HFFc6 (cell line): ENCODE measurements around the gene P2RX7. TPM values are rescaled to one million over a fixed set of nuclear protein-coding genes. Genes with fewer than 3 reads are reported as not detected.
"Not testable (repeated sequence)": the region's sequence is repeated elsewhere in the genome, so short reads cannot be mapped to it uniquely, and the experiment has no call there.

Source experiments
- DNase-seq: peaks from one replicate; pipeline ENCODE4 v3.0.0-alpha.2; 2018
- H3K27ac Mint-ChIP-seq: 2 replicates; pipeline ENCODE4 v1.8.0; 2020; ENCODE audit warnings: mild to moderate bottlenecking, mixed read lengths
- H3K27me3 Mint-ChIP-seq: 2 replicates; pipeline ENCODE4 v1.8.0; 2021; ENCODE audit warnings: mild to moderate bottlenecking, moderate library complexity, mixed read lengths; ENCODE audit not compliant: insufficient read depth
- H3K36me3 Mint-ChIP-seq: 2 replicates; pipeline ENCODE4 v1.8.0; 2021; ENCODE audit warnings: low read depth, mixed read lengths
- H3K4me1 Mint-ChIP-seq: 2 replicates; pipeline ENCODE4 v1.8.0; 2020; ENCODE audit warnings: low read depth, mixed read lengths
- H3K4me3 Mint-ChIP-seq: 2 replicates; pipeline ENCODE4 v1.8.0; 2020; ENCODE audit warnings: mild to moderate bottlenecking, moderate library complexity, mixed read lengths
- H3K9me3 Mint-ChIP-seq: 2 replicates; pipeline ENCODE4 v1.8.0; 2020; ENCODE audit warnings: mild to moderate bottlenecking, mixed read lengths
- total RNA-seq, 6 experiments: library from RNA; stranded (reverse); fragmentation: NEBNext Ultra II Directional; extraction: Animal tissue kit (Norgen Biotek cat#: 25700); gene quantifications; 2 replicates in 1 of 6; 3 replicates in 5 of 6; pipeline ENCODE4 v1.2.3, GENCODE V29; 2021
- TF ChIP-seq, protein P1 (sequence below): fragments of 200-600 bp; sonication (generic); IDR thresholded peaks from 2 replicates; pipeline ENCODE4 v1.5.0; 2021; ENCODE audit warnings: antibody characterized with exemption, mild to moderate bottlenecking

P2RX7 gene
- total RNA-seq, 6 experiments from 2014 or later = 0.17 to 0.32 (median 0.24) TPM

DNA sequence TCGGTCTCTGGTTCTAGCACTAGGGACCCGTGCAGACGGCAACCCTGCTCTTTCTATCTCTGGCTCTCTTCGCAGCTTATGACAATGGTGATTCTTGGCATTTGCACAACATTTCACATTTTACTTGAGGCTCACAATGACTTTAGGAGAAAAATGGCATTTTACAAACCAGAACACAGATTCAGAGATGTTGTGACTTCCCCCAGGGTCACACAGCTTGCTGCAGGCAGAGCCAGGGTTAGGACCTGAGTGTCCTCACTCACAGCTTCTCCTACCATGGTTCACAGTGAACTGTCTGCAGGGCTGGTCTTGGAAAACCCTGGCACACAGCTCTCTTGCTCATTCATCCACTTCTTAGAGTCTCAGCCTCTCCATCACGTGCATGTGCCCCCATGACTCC lies 23.7 kb downstream of the P2RX7 start:
- H3K27ac Mint-ChIP-seq = no peak overlapping the region
- peaks cover 11% of the 10 kb centered on the region for H3K36me3 Mint-ChIP-seq
- H3K4me3 Mint-ChIP-seq = no peak overlapping the region
- H3K9me3 Mint-ChIP-seq = peaks cover 11% of the 10 kb centered on the region
- H3K4me1 Mint-ChIP-seq = no peaks in the 10 kb centered on the region
- no peak for DNase-seq
- H3K27me3 Mint-ChIP-seq = peaks cover 43% of the 10 kb centered on the region
- TF ChIP-seq, protein P1, sequence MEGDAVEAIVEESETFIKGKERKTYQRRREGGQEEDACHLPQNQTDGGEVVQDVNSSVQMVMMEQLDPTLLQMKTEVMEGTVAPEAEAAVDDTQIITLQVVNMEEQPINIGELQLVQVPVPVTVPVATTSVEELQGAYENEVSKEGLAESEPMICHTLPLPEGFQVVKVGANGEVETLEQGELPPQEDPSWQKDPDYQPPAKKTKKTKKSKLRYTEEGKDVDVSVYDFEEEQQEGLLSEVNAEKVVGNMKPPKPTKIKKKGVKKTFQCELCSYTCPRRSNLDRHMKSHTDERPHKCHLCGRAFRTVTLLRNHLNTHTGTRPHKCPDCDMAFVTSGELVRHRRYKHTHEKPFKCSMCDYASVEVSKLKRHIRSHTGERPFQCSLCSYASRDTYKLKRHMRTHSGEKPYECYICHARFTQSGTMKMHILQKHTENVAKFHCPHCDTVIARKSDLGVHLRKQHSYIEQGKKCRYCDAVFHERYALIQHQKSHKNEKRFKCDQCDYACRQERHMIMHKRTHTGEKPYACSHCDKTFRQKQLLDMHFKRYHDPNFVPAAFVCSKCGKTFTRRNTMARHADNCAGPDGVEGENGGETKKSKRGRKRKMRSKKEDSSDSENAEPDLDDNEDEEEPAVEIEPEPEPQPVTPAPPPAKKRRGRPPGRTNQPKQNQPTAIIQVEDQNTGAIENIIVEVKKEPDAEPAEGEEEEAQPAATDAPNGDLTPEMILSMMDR = no peak

DNA sequence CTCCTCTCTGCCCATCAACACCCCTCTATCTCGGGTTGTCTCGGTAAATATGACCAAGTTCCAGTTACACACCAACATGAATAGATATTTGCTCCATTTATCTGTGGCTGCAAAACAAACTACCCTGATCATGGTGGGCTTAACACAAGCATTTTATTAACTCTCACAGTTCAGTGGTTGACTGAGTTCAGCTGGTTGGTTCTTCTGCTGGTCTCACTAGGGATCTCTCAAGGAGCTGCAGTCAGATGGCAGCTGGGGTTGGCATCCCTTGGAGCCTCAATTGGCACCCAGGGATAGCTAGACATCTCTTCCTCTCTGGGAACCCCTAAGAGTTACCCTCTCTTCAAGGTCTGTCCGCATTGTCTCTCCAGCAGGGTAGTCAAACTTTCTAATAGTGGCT lies 25.4 kb downstream of the P2RX7 start:
- Mint-ChIP-seq H3K4me1 (no peaks in the 10 kb centered on the region), H3K36me3 (peaks cover 11% of the 10 kb centered on the region), H3K27me3 (peaks cover 42% of the 10 kb centered on the region), H3K9me3 (peaks cover 11% of the 10 kb centered on the region), H3K4me3 (no peak overlapping the region), H3K27ac (no peak overlapping the region)
- no peak for DNase-seq
- TF ChIP-seq, protein P1 = no peak

DNA sequence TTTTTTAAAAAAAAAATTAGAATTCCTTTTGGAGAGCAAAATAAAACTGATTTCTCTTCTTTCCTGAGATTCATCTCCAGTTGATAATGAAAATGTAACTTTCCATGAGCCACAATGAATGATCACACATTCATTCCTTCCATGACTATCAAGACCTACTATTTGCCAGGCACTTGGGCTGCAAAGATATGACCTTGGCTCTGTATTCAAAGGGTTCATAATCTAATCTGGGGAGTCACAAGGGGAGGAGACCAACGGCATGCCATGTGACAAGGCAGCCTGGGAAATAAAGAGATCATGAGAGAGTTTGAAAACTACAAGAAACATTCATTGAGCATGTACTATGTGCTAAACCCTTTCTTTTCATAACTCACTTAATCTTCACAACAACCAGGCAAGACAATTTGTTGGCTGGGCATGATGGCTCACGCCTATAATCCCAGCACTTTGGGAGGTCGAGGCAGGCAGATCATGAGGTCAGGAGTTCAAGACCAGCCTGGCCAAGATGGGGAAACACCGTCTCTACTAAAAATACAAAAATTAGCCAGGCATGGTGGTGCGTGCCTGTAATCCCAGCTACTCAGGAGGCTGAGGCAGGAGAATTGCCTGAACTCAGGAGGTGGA lies 26.2 kb downstream of the P2RX7 start:
- Mint-ChIP-seq H3K36me3 (peaks cover 11% of the 10 kb centered on the region), H3K27me3 (peaks cover 39% of the 10 kb centered on the region), H3K9me3 (peaks cover 11% of the 10 kb centered on the region)
- not testable (repeated sequence) for DNase-seq, H3K27ac Mint-ChIP-seq, H3K4me1 Mint-ChIP-seq, H3K4me3 Mint-ChIP-seq

DNA sequence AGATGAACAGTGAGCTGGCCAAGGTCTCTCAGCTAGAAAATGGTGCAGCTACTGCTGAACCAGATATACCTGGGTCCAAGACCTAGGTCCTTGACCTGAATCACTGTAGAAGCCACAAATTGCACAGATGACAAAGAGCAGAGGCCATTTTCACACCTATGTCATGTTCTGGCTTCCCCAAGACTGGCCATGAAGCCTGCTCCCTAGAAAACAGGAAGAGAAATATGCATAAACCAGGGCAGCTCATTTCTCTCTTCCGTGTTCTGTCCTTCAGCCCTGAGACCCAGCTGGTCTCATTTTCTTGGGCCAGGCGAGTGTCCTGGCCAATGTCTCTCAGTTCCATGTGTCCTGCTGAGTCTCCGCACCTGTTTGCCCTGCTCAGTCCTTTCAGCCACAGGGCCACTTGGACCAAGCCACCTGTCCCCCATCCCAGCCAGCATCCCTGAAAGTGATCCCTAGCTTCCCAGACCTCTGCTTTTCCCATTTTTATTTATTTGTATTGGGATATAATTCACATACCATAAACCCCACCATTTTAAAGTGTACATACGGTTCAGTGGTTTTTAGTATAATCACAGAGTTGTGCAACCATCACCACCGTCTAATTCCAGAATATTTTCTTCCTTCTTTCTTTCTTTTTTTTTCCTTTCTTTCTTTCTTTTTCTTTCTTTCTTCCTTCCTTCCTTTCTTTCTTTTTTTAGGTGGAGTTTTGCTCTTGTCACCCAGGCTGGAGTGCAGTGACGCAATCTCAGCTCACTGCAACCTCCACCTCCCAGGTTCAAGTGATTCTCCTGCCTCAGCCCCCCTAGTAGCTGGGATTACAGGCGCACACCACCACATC lies 27.0 kb downstream of the P2RX7 start:
- H3K9me3 Mint-ChIP-seq = peaks cover 11% of the 10 kb centered on the region
- H3K4me1 Mint-ChIP-seq = no peaks in the 10 kb centered on the region
- H3K27ac Mint-ChIP-seq = no peak overlapping the region
- no peak overlapping the region for H3K4me3 Mint-ChIP-seq
- H3K27me3 Mint-ChIP-seq = peaks cover 35% of the 10 kb centered on the region
- H3K36me3 Mint-ChIP-seq = peaks cover 11% of the 10 kb centered on the region
- no peak for DNase-seq
- TF ChIP-seq, protein P1 = no peak

DNA sequence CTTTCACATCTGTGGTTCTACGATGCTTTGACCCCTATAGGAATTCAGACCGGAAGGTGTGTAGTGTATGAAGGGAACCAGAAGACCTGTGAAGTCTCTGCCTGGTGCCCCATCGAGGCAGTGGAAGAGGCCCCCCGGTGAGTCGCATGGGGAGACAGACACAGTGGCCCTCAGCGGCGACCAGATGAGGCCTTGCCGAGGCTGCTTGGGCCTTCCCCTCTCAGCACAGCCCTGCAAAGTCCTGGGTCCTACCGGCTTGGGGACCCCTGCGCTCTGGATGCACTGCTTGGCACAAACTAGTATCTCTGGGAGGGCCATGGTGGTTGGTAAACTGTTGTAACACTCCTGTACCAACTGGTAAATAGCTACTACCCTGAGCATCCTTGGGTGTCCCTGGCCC lies 29.7 kb downstream of the P2RX7 start:
- Mint-ChIP-seq H3K9me3 (peaks cover 11% of the 10 kb centered on the region), H3K27me3 (peaks cover 25% of the 10 kb centered on the region), H3K4me3 (no peak overlapping the region), H3K27ac (no peak overlapping the region), H3K36me3 (peaks cover 11% of the 10 kb centered on the region), H3K4me1 (no peaks in the 10 kb centered on the region)
- TF ChIP-seq, protein P1 = no peak
- DNase-seq = no peak

DNA sequence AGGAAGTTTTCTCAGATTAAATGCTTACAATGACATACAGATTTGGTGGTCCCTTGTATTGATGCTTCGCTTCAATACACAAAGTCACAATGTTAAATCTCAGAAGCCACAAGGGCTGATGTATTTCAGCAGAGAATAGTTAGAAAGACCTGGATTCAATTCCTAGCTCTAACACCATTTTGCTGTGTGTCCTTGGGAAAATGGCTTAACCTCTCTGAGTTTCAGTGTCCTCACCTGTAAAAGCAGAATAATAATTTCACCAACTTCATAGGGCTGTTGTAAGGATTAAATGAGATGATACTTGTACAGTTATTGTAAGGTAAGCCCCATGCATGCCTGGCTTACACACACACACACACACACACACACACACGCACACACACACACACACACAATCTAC lies 30.3 kb downstream of the P2RX7 start:
- no peak for DNase-seq
- peaks cover 20% of the 10 kb centered on the region for H3K27me3 Mint-ChIP-seq
- H3K36me3 Mint-ChIP-seq = peaks cover 9% of the 10 kb centered on the region
- H3K4me3 Mint-ChIP-seq = no peak overlapping the region
- TF ChIP-seq, protein P1 = no peak
- H3K9me3 Mint-ChIP-seq = peaks cover 9% of the 10 kb centered on the region
- H3K4me1 Mint-ChIP-seq = no peaks in the 10 kb centered on the region
- H3K27ac Mint-ChIP-seq = no peak overlapping the region

DNA sequence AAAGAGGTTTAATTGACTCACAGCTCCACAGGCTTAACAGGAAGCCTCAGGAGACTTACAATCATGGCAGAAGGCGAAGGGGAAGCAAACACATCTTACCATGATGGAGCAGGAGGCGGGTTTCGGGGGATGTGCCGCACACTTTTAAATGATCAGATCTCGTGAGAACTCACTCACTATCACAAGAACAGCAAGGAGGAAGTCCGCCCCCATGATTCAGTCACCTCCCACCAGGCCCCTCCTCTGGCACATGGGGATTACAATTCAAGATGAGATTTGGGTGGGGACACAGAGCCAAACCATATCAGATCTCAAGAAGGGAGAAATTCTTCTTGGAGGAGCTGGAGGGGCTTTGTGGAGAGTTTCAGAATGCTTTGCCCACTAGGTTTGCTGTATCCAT lies 32.2 kb downstream of the P2RX7 start:
- H3K4me1 Mint-ChIP-seq, H3K27me3 Mint-ChIP-seq, H3K27ac Mint-ChIP-seq, H3K36me3 Mint-ChIP-seq, DNase-seq, H3K4me3 Mint-ChIP-seq, H3K9me3 Mint-ChIP-seq: not testable (repeated sequence)
